Smooth muscle cell (in vitro differentiated cells): Measurements from ENCODE around the gene TEC. TPM values are rescaled to one million over a fixed set of nuclear protein-coding genes. Genes with fewer than 3 reads are reported as not detected.

Experiments
- DNase-seq: peaks from one replicate; lab custom pipeline; 2025; ENCODE audit not compliant: unreplicated experiment; lab: John Stamatoyannopoulos, UW
- H2AFZ ChIP-seq: fragments of 200-600 bp; sonication (generic); 2 replicates; pipeline ENCODE4 v1.6.0; 2016; ENCODE audit warnings: antibody characterized with exemption, low read depth, mild to moderate bottlenecking
- H3F3A ChIP-seq: fragments of 200-600 bp; sonication (generic); 2 replicates; pipeline ENCODE4 v1.6.0; 2017; ENCODE audit warnings: antibody characterized with exemption, low read depth
- H3K27ac ChIP-seq: fragments of 200-600 bp; sonication (generic); 2 replicates; pipeline ENCODE4 v1.5.1; 2016; ENCODE audit warnings: low read depth, mild to moderate bottlenecking
- H3K27me3 ChIP-seq: fragments of 200-600 bp; sonication (generic); 2 replicates; pipeline ENCODE4 v1.6.1; 2016; ENCODE audit warnings: low read depth, mild to moderate bottlenecking
- H3K36me3 ChIP-seq: fragments of 200-600 bp; sonication (generic); 2 replicates; pipeline ENCODE4 v1.5.1; 2016; ENCODE audit warnings: low read depth
- H3K4me1 ChIP-seq: fragments of 200-600 bp; sonication (generic); 2 replicates; pipeline ENCODE4 v1.5.1; 2016; ENCODE audit warnings: low read depth
- H3K4me2 ChIP-seq: fragments of 200-600 bp; sonication (generic); 2 replicates; pipeline ENCODE4 v1.6.0; 2016; ENCODE audit warnings: mild to moderate bottlenecking
- H3K4me3 ChIP-seq: fragments of 200-600 bp; sonication (generic); 2 replicates; pipeline ENCODE4 v1.5.1; 2016; ENCODE audit warnings: mild to moderate bottlenecking
- H3K79me2 ChIP-seq: fragments of 200-600 bp; sonication (generic); 2 replicates; pipeline ENCODE4 v1.6.0; 2016; ENCODE audit warnings: low read depth, mild to moderate bottlenecking
- H3K9ac ChIP-seq: fragments of 200-600 bp; sonication (generic); 2 replicates; pipeline ENCODE4 v1.6.0; 2016; ENCODE audit warnings: low read depth
- H3K9me3 ChIP-seq: fragments of 200-600 bp; sonication (generic); replicated peaks from 2 replicates; pipeline ENCODE4 v1.5.1; 2016; ENCODE audit warnings: low read depth
- H4K20me1 ChIP-seq: fragments of 200-600 bp; sonication (generic); 2 replicates; pipeline ENCODE4 v1.6.0; 2016; ENCODE audit warnings: low read depth
- WGBS: methylation state at CpG from one replicate; pipeline ENCODE4 v1.1.7; 2016; ENCODE audit warnings: low lambda C conversion rate; 5-methylcytosine and 5-hydroxymethylcytosine counted together
- polyA plus RNA-seq: library from polyadenylated mRNA; unstranded; fragments of >200 nt; fragmentation: Nextera tagmentation; extraction: Ambion mirVana; gene quantifications from 2 replicates; pipeline ENCODE4 v1.2.1, GENCODE V29; 2016
- total RNA-seq: library from RNA; depleted of rRNA; stranded (reverse); fragments of >200 nt; gene quantifications from 2 replicates; pipeline ENCODE4 v1.2.3, GENCODE V29; 2014
- TF ChIP-seq, protein P1 (sequence below): fragments of 200-600 bp; sonication (generic); IDR thresholded peaks from 2 replicates; pipeline ENCODE4 v1.5.1; 2017; ENCODE audit warnings: borderline replicate concordance, mild to moderate bottlenecking, antibody characterized with exemption; ENCODE audit not compliant: insufficient read depth, poor library complexity, severe bottlenecking

Gene TEC
- total and polyA plus RNA-seq, 2 experiments from 2014 or later: 0.14 to 1.8 TPM

DNA sequence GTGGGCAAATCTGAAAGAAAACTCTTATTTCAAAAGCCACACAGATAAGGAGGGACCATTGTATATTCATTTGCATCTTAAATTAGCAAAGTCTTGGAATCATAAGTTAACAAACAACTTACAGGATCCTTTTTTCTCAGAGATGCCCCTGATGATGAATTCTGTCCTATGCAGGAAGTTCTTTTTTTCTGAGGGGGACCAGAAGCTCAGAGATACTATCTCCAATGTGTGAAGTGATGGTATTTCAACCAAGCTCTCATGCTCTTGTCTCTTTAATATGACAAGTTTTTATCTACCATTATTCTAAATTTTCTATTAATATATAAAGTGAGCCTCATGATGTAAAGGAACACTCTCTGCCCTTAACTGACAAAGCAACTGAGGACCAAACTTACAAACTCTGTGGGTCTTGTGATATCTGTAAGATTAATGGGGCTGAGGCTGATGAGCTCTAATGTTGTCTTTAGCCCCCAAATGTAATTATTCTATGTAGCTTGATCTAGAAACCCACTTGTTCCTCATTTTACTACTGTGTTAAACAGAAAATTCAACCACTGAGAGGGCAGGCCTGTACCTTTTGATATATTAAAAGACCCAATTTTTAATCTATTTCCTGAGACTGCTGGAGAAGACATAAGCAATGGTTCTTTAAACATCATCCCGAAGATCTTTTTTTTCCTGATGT is 27.0 kb downstream of the TEC start:
- H3K27ac ChIP-seq: no peak overlapping the region
- H3K4me3 ChIP-seq: no peak overlapping the region
- H4K20me1 ChIP-seq: no peaks in the 10 kb centered on the region
- no peak for DNase-seq
- H3K4me1 ChIP-seq: no peaks in the 10 kb centered on the region
- H3K9ac ChIP-seq: no peak overlapping the region
- H2AFZ ChIP-seq: no peak overlapping the region
- H3K9me3 ChIP-seq: no peaks in the 10 kb centered on the region
- TF ChIP-seq, protein P1, sequence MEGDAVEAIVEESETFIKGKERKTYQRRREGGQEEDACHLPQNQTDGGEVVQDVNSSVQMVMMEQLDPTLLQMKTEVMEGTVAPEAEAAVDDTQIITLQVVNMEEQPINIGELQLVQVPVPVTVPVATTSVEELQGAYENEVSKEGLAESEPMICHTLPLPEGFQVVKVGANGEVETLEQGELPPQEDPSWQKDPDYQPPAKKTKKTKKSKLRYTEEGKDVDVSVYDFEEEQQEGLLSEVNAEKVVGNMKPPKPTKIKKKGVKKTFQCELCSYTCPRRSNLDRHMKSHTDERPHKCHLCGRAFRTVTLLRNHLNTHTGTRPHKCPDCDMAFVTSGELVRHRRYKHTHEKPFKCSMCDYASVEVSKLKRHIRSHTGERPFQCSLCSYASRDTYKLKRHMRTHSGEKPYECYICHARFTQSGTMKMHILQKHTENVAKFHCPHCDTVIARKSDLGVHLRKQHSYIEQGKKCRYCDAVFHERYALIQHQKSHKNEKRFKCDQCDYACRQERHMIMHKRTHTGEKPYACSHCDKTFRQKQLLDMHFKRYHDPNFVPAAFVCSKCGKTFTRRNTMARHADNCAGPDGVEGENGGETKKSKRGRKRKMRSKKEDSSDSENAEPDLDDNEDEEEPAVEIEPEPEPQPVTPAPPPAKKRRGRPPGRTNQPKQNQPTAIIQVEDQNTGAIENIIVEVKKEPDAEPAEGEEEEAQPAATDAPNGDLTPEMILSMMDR: no peak
- H3K79me2 ChIP-seq: no peaks in the 10 kb centered on the region
- no peak overlapping the region for H3K4me2 ChIP-seq
- 81% methylated on average over 1 of the region's 1 CpG for WGBS
- no peaks in the 10 kb centered on the region for H3K36me3 ChIP-seq
- H3K27me3 ChIP-seq: no peaks in the 10 kb centered on the region
- H3F3A ChIP-seq: no peaks in the 10 kb centered on the region

DNA sequence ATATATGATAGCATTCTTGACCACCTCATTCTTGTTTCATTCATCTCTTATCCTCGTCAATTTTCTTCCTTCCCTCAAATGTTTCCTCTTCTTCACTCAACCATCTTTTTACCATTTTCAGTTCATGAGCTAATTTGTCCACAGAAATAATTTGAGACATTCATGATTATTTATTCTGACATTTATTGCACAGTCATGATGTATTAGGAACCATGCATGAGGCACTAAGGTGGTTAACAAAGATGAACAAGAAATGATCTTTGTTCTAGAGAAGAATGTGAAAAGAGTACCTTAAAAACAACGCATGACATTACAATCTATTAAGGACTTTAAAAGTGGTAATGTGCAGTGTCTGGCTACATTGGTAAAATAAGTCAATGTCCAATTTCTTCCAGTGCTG is 27.9 kb downstream of the TEC start:
- Histone ChIP-seq H3K36me3 (no peaks in the 10 kb centered on the region), H3K4me1 (no peaks in the 10 kb centered on the region), H3F3A (no peaks in the 10 kb centered on the region), H3K4me3 (no peak overlapping the region), H3K79me2 (no peaks in the 10 kb centered on the region), H3K27ac (no peak overlapping the region), H3K27me3 (no peaks in the 10 kb centered on the region), H3K9me3 (no peaks in the 10 kb centered on the region), H4K20me1 (no peaks in the 10 kb centered on the region), H3K9ac (no peak overlapping the region), H2AFZ (no peak overlapping the region), H3K4me2 (no peak overlapping the region)
- 88% methylated on average over 2 of the region's 2 CpGs for WGBS
- no peak for DNase-seq
- TF ChIP-seq, protein P1: no peak

DNA sequence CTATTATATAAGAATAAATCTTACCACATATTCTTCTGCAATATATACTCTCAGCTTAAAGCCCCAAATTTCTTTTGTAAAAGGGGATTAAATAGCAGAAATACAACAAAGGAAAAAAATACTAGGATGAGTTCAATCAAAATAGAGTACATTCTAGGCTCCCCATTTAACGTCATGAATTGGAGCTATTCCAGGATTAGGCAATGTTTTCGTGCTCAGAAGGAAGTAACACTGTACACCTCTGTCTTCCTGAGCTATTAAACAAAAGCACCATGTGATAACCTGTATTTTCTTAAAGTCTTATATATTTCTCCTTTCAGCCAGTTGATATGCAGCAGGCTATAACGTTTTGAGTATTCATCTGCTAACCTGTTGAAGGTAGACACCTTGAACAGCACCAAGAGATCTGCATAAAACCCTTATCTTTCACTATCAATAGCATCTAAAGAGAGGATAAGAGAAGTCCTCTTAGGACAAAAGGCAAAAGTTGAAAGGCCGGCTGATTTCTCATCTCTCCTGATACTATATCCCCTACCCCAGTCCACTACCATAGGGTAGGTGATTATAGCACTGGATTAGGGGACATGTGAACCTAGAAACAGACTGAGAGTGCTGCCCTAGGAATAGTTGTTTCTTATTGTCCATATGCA is 31.5 kb downstream of the TEC start:
- H3K36me3 ChIP-seq: no peaks in the 10 kb centered on the region
- DNase-seq: no peak
- H2AFZ ChIP-seq: no peak overlapping the region
- H3K4me1 ChIP-seq: no peaks in the 10 kb centered on the region
- TF ChIP-seq, protein P1: no peak
- no peak overlapping the region for H3K9ac ChIP-seq
- no peaks in the 10 kb centered on the region for H3F3A ChIP-seq
- WGBS: 83% methylated on average over 4 of the region's 4 CpGs
- H4K20me1 ChIP-seq: no peaks in the 10 kb centered on the region
- H3K4me2 ChIP-seq: no peak overlapping the region
- no peaks in the 10 kb centered on the region for H3K79me2 ChIP-seq
- no peaks in the 10 kb centered on the region for H3K27me3 ChIP-seq
- H3K4me3 ChIP-seq: no peak overlapping the region
- H3K27ac ChIP-seq: no peak overlapping the region
- H3K9me3 ChIP-seq: no peaks in the 10 kb centered on the region

DNA sequence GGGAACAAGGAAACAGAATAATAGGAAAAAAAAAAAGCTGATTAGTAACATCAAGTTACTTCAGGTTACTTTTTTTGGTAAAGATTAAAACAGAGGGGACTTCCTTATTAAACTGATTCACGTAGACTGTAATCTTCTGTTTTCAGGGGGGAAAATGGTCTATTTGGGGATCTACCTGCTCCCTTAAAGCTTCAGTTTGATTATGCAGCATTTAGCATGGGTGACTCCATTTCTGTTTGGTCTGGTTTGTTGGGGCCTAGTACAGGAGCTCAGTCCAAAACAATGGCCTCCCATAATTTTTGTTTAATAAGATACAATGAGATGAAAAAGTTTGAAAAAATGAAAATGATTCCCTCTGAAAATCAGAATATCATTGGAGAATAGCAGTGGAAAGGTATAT is 34.6 kb downstream of the TEC start:
- Histone ChIP-seq H3K27me3 (no peaks in the 10 kb centered on the region), H4K20me1 (no peaks in the 10 kb centered on the region), H3K4me1 (no peaks in the 10 kb centered on the region), H3K9ac (no peak overlapping the region), H3K4me2 (no peak overlapping the region), H3K4me3 (no peak overlapping the region), H3K9me3 (no peaks in the 10 kb centered on the region), H3K27ac (no peak overlapping the region), H3F3A (no peaks in the 10 kb centered on the region), H3K79me2 (no peaks in the 10 kb centered on the region), H2AFZ (no peak overlapping the region), H3K36me3 (no peaks in the 10 kb centered on the region)
- 96% methylated on average over 1 of the region's 1 CpG for WGBS
- DNase-seq: no peak
- TF ChIP-seq, protein P1: no peak
